ENCODE data around the gene NRXN2.

DNA sequence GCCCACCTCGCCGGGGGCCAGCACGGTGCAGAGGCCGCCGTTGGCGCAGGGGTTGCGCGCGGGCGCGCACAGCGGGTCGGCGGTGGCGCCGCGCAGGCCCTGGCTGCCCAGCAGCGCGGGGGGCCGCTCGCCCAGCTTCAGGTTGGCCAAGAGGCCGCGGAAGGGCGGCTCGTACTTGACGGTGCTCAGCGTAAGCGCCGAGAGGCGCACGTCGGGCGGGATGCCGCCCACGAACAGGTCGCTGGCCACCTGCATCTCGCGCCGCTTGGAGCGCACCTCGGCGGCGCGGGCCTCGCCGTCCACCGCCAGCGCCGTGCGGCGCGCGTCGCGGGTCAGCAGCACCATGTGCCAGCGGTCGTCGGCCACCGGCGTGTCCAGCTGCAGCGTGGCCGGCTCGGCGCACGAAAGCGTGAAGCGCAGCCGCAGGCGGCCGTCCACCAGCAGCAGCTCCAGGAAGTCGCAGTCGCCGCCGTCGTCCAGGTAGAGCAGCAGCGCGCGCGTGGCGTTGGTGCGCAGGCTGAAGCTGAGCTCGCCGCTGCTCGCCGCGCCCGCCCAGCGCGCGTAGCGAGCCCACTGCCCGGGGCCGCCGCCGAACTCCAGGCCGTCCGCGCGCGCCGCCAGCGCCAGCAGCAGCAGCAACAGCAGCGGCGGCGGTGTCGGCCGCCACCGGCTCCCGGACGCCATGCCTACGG lies 9.8 kb downstream of the NRXN2 start:
- TF ChIP-seq POLR2A (IDR thresholded peaks at IDR 0.05; ENCODE audit: low read length) (no peak), GATA1 (IDR thresholded peaks at IDR 0.05; ENCODE audit: low read depth, low read length) (no peak)
